ENCODE data around the gene PKDCC. TPM values are rescaled to one million over a fixed set of nuclear protein-coding genes. Genes with fewer than 3 reads are reported as not detected.

PKDCC gene
- total and polyA plus RNA-seq, 2 of the 13 experiments (the other 11 are each of a cell fraction or from before 2014, with no cell fraction given), result 52.6 to 58.8 TPM

GRCh38 chr2:42055573-42056514, 8.0 kb downstream of the PKDCC start (continued):
- no peak for TF ChIP-seq GLMP (CRISPR knock-in tag; IDR thresholded peaks at IDR 0.05; ENCODE audit: borderline replicate concordance)
- TF ChIP-seq RCOR2 (CRISPR knock-in tag; IDR thresholded peaks at IDR 0.05), result peak; percentile 90
- no peak for TF ChIP-seq ZNF780A (CRISPR knock-in tag; IDR thresholded peaks at IDR 0.05)
- TF ChIP-seq ZNF513 (CRISPR knock-in tag; conservative IDR thresholded peaks at IDR 0.05), result no peak
- peak; percentile 59; the same call in 1 of the 2 replicates for TF ChIP-seq ZNF687 (CRISPR knock-in tag; IDR thresholded peaks at IDR 0.05)
- peak; percentile 98 for TF ChIP-seq KDM1A (CRISPR knock-in tag; IDR thresholded peaks at IDR 0.05)
- TF ChIP-seq ZNF451 (CRISPR knock-in tag; IDR thresholded peaks at IDR 0.05), result no peak
- TF ChIP-seq RBM39 (IDR thresholded peaks at IDR 0.05; ENCODE audit: low read depth, low read length, poor library complexity, severe bottlenecking), result peak; percentile 47
- no peak for TF ChIP-seq TCF12 (IDR thresholded peaks at IDR 0.05)
- no peak for TF ChIP-seq TCF12 (CRISPR knock-in tag; IDR thresholded peaks at IDR 0.05)
- no peak for TF ChIP-seq ZNF713 (CRISPR knock-in tag; IDR thresholded peaks at IDR 0.05)
- no peak for TF ChIP-seq JARID2 (CRISPR knock-in tag; IDR thresholded peaks at IDR 0.05; ENCODE audit: insufficient replicate concordance)
- TF ChIP-seq PCBP2 (optimal IDR thresholded peaks at IDR 0.05; ENCODE audit: low read depth, low read length, poor library complexity, severe bottlenecking), result no peak
- no peak for TF ChIP-seq RBM22 (optimal IDR thresholded peaks at IDR 0.05; ENCODE audit: low read length)
- no peak for TF ChIP-seq XBP1 (CRISPR knock-in tag; IDR thresholded peaks at IDR 0.05)
- no peak; the same call in 1 of the 2 replicates for TF ChIP-seq ZBTB4 (CRISPR knock-in tag; IDR thresholded peaks at IDR 0.05; ENCODE audit: borderline replicate concordance)
- no peak for TF ChIP-seq TP53 (CRISPR knock-in tag; conservative IDR thresholded peaks at IDR 0.05)
- TF ChIP-seq MTA3 (CRISPR knock-in tag; IDR thresholded peaks at IDR 0.05), result no peak
- peak; percentile 43; the same call in 1 of the 2 replicates for TF ChIP-seq ZNF619 (CRISPR knock-in tag; IDR thresholded peaks at IDR 0.05)

Measured in HepG2 (cell line).